HCT116 (cell line): Measurements from ENCODE around the gene NLGN3. TPM values are rescaled to one million over a fixed set of nuclear protein-coding genes. Genes with fewer than 3 reads are reported as not detected.

Source experiments
- ATAC-seq: fragments of 200-7000 bp; cut with Tn5 transposase; 2 replicates; pipeline ENCODE4 v1.9.1; 2020; ENCODE audit warnings: mild to moderate bottlenecking, moderate library complexity
- BruUV-seq: library from RNA; stranded (reverse); fragments of 400-500 nt; replicated peaks from 2 replicates; lab custom pipeline; 2021; lab: Mats Ljungman, UMichigan
- CTCF ChIA-PET: fragments of 300-600 bp; sonication (Branson Sonifier 250); formaldehyde crosslinking; loops from one replicate; lab custom pipeline; 2021; ENCODE audit warnings: antibody characterized with exemption; lab: Charles Lee
- POLR2A ChIA-PET: fragments of 300-600, 350-600 bp; sonication (Branson Sonifier 250); formaldehyde crosslinking; loops from one replicate; lab custom pipeline; 2021; ENCODE audit warnings: antibody characterized with exemption; lab: Charles Lee
- RAD21 ChIA-PET, 2 experiments: fragments of 300-600 bp; sonication (Branson Sonifier 250); formaldehyde crosslinking; loops; one replicate each; lab custom pipeline; 2023; ENCODE audit warnings: low total read pairs in 2 of 2; ENCODE audit not compliant: uncharacterized antibody in 2 of 2, unreplicated experiment in 2 of 2, low non-redundant PET in 1 of 2; lab: Charles Lee
- DNase-seq: peaks from one replicate; pipeline ENCODE4 v3.0.0-alpha.2; 2010; ENCODE audit warnings: low read depth, low spot score
- H2AFZ ChIP-seq: fragments of 200-600 bp; shearing (Covaris generic), sonication (generic); 2 replicates; pipeline ENCODE4 v1.6.1; 2017; ENCODE audit warnings: low read depth, mixed run types, mixed read lengths, antibody characterized with exemption, low read length; ENCODE audit not compliant: poor library complexity, severe bottlenecking
- H3K27ac ChIP-seq: 2 replicates; pipeline ENCODE4 v1.5.1; 2012; ENCODE audit warnings: low read depth, low read length
- H3K27me3 ChIP-seq: fragments of 200-600 bp; sonication (generic); 2 replicates; pipeline ENCODE4 v1.6.1; 2016; ENCODE audit warnings: mixed run types, low read length, mixed read lengths; ENCODE audit not compliant: insufficient read depth
- H3K36me3 ChIP-seq, 2 experiments: fragments of 200-500 bp in 1 of 2; fragments of 200-600 bp in 1 of 2; sonication (Bioruptor generic) in 1 of 2; sonication (generic) in 1 of 2; 2 replicates each; pipeline versions ENCODE4 v1.5.1 to v1.6.1; 2014 to 2016; ENCODE audit warnings: low read length in 2 of 2, inconsistent platforms in 1 of 2, mixed read lengths in 1 of 2, mixed run types in 1 of 2; ENCODE audit not compliant: insufficient read depth in 2 of 2, control insufficient read depth in 1 of 2
- H3K4me1 ChIP-seq, 2 experiments: fragments of 200-600 bp in 1 of 2; sonication (generic) in 1 of 2; 2 replicates each; pipeline versions ENCODE4 v1.5.1 to v1.6.1; 2012 to 2017; ENCODE audit warnings: low read length in 2 of 2, inconsistent platforms in 1 of 2, mild to moderate bottlenecking in 1 of 2, mixed read lengths in 1 of 2, mixed run types in 1 of 2, moderate library complexity in 1 of 2; ENCODE audit not compliant: insufficient read depth in 2 of 2, control insufficient read depth in 1 of 2
- H3K4me2 ChIP-seq: fragments of 200-600 bp; sonication (generic); 2 replicates; pipeline ENCODE4 v1.6.1; 2017; ENCODE audit warnings: mixed run types, low read length, mixed read lengths
- H3K4me3 ChIP-seq, 2 experiments: fragments of 200-600 bp in 1 of 2; sonication (generic) in 1 of 2; replicated peaks in 1 of 2; 2 replicates each; pipeline ENCODE4 v1.5.1; 2011 to 2016; ENCODE audit warnings: low read length in 2 of 2, control low read depth in 1 of 2, low read depth in 1 of 2, mild to moderate bottlenecking in 1 of 2, mixed read lengths in 1 of 2, mixed run types in 1 of 2
- H3K79me2 ChIP-seq: fragments of 200-600 bp; sonication (generic); 2 replicates; pipeline ENCODE4 v1.6.1; 2017; ENCODE audit warnings: mild to moderate bottlenecking, mixed run types, low read length, moderate library complexity, mixed read lengths; ENCODE audit not compliant: insufficient read depth
- H3K9ac ChIP-seq: fragments of 200-600 bp; sonication (generic); 2 replicates; pipeline ENCODE4 v1.6.1; 2016; ENCODE audit warnings: low read length, mixed read lengths
- H3K9me2 ChIP-seq: fragments of 200-600 bp; sonication (generic), shearing (Covaris generic); 2 replicates; pipeline ENCODE4 v1.6.1; 2017; ENCODE audit warnings: mixed run types, mild to moderate bottlenecking, moderate library complexity; ENCODE audit not compliant: insufficient read depth
- H3K9me3 ChIP-seq, 2 experiments: fragments of 200-500 bp in 1 of 2; fragments of 200-600 bp in 1 of 2; sonication (Bioruptor generic) in 1 of 2; sonication (generic) in 1 of 2; 2 replicates each; pipeline ENCODE4 v1.6.1; 2014 to 2017; ENCODE audit warnings: low read length in 2 of 2, mixed read lengths in 2 of 2, inconsistent platforms in 1 of 2, low read depth in 1 of 2, mild to moderate bottlenecking in 1 of 2, mixed run types in 1 of 2, moderate library complexity in 1 of 2; ENCODE audit not compliant: control insufficient read depth in 1 of 2, insufficient read depth in 1 of 2
- H4K20me1 ChIP-seq: fragments of 200-600 bp; sonication (generic), shearing (Covaris generic); 2 replicates; pipeline ENCODE4 v1.6.1; 2017; ENCODE audit warnings: mixed run types, mild to moderate bottlenecking, moderate library complexity; ENCODE audit not compliant: insufficient read depth
- CEBPB ChIP-seq: IDR thresholded peaks from 2 replicates; pipeline ENCODE4 v1.6.1; 2012; ENCODE audit warnings: low read depth
- EGR1 ChIP-seq: IDR thresholded peaks from 2 replicates; pipeline ENCODE4 v1.6.1; 2012; ENCODE audit warnings: low read depth
- ELF1 ChIP-seq: IDR thresholded peaks from 2 replicates; pipeline ENCODE4 v1.6.1; 2012; ENCODE audit warnings: low read depth, borderline replicate concordance
- FOSL1 ChIP-seq: IDR thresholded peaks from 2 replicates; pipeline ENCODE4 v1.6.1; 2012; ENCODE audit warnings: low read depth
- MAX ChIP-seq: IDR thresholded peaks from 2 replicates; pipeline ENCODE4 v1.6.1; 2012
- POLR2AphosphoS5 ChIP-seq: IDR thresholded peaks from 2 replicates; pipeline ENCODE4 v1.6.1; 2011; ENCODE audit warnings: mild to moderate bottlenecking, low read depth, low read length, moderate library complexity
- RAD21 ChIP-seq: IDR thresholded peaks from 2 replicates; pipeline ENCODE4 v1.6.1; 2012; ENCODE audit warnings: low read depth, mild to moderate bottlenecking
- SP1 ChIP-seq: IDR thresholded peaks from 2 replicates; pipeline ENCODE4 v1.6.1; 2012; ENCODE audit warnings: low read depth
- TCF7L2 ChIP-seq: IDR thresholded peaks from 2 replicates; pipeline ENCODE4 v1.7.0; 2011; ENCODE audit warnings: borderline replicate concordance, inconsistent platforms; ENCODE audit not compliant: insufficient read depth, insufficient read length; ENCODE audit errors: extremely low read depth
- intact Hi-C: fragments of 100-400 bp; cut with micrococcal nuclease; formaldehyde crosslinking; loops from 2 replicates; pipeline ENCODE4 v1.10.0; 2022
- total RNA-seq: library from RNA; stranded (reverse); gene quantifications from one replicate; pipeline ENCODE4 v1.2.1, GENCODE V29; 2021; ENCODE audit not compliant: unreplicated experiment
- TF ChIP-seq, protein P1 (sequence below), 3 experiments: fragments of 200-600 bp in 1 of 3; sonication (generic) in 1 of 3; IDR thresholded peaks in 2 of 3; conservative IDR thresholded peaks in 1 of 3; 2 replicates each; pipeline ENCODE4 v1.5.1; 2012 to 2017; ENCODE audit warnings: low read depth in 2 of 3, low read length in 2 of 3, antibody characterized with exemption in 1 of 3, borderline replicate concordance in 1 of 3, control low read depth in 1 of 3, mild to moderate bottlenecking in 1 of 3, mixed read lengths in 1 of 3, mixed run types in 1 of 3, moderate library complexity in 1 of 3; ENCODE audit not compliant: insufficient read depth in 1 of 3

The NLGN3 gene
- total RNA-seq, 1 experiment from 2014 or later, result 1.4 TPM

DNA sequence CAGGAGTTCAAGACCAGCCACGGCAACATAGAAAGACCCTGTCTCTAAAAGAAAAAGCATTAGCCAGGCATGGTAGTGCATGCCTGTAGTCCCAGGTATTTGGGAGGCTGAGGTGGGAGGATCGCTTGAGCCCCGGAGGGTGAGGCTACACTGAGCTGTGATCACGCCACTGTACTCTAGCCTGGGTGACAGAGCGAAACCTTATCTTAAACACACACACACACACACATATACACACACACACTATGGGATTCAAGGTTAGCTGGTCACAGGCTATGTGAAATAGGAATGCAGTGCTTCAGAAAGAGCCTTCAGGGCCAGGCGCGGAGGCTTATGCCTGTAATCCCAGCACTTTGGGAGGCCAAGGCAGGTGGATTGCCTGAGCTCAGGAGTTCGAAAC lies 23.5 kb downstream of the NLGN3 start:
- Histone ChIP-seq H3K27me3 (no peaks in the 10 kb centered on the region), H3K9me3 (no peaks in the 10 kb centered on the region), H3K9ac (no peak overlapping the region), H3K9me2 (no peaks in the 10 kb centered on the region), H3K4me2 (no peak overlapping the region), H3K27ac (no peak overlapping the region), H3K4me1 (no peaks in the 10 kb centered on the region), H4K20me1 (no peaks in the 10 kb centered on the region), H3K4me3 (no peak overlapping the region), H2AFZ (no peak overlapping the region), H3K79me2 (no peaks in the 10 kb centered on the region), H3K36me3 (no peaks in the 10 kb centered on the region)
- ATAC-seq (no peak), DNase-seq (no peak)
- BruUV-seq, result no TSS peak
- intact Hi-C loops, result no loop called here
- CTCF ChIA-PET, result no interaction called here
- POLR2A ChIA-PET, result no interaction called here
- TF ChIP-seq POLR2AphosphoS5 (no peak), SP1 (no peak), EGR1 (no peak), ELF1 (no peak), RAD21 (no peak), MAX (no peak), FOSL1 (no peak), CEBPB (no peak), TCF7L2 (no peak)
- TF ChIP-seq, protein P1, sequence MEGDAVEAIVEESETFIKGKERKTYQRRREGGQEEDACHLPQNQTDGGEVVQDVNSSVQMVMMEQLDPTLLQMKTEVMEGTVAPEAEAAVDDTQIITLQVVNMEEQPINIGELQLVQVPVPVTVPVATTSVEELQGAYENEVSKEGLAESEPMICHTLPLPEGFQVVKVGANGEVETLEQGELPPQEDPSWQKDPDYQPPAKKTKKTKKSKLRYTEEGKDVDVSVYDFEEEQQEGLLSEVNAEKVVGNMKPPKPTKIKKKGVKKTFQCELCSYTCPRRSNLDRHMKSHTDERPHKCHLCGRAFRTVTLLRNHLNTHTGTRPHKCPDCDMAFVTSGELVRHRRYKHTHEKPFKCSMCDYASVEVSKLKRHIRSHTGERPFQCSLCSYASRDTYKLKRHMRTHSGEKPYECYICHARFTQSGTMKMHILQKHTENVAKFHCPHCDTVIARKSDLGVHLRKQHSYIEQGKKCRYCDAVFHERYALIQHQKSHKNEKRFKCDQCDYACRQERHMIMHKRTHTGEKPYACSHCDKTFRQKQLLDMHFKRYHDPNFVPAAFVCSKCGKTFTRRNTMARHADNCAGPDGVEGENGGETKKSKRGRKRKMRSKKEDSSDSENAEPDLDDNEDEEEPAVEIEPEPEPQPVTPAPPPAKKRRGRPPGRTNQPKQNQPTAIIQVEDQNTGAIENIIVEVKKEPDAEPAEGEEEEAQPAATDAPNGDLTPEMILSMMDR (IDR thresholded peaks at IDR 0.05 in 2 of 3, conservative IDR thresholded peaks at IDR 0.05 in 1 of 3; ENCODE audit: borderline replicate concordance in 1 of 3, insufficient read depth in 1 of 3, low read depth in 2 of 3, low read length in 2 of 3), result no peak
- RAD21 ChIA-PET, result no interaction called here
